ENCODE data around the gene SLC8A1.

GRCh38 chr2:40228310-40228709 lies 223.6 kb downstream of the SLC8A1 start:
- TF ChIP-seq POLR2A (IDR thresholded peaks at IDR 0.05) = no peak
- TF ChIP-seq CTCF (IDR thresholded peaks at IDR 0.05) = no peak

Measured in testis (tissue), 2 donors.